ENCODE results near the gene ANKRD35.
"Not testable (repeated sequence)": the region's sequence is repeated elsewhere in the genome, so short reads cannot be mapped to it uniquely, and the experiment has no call there.

Gene ANKRD35

DNA sequence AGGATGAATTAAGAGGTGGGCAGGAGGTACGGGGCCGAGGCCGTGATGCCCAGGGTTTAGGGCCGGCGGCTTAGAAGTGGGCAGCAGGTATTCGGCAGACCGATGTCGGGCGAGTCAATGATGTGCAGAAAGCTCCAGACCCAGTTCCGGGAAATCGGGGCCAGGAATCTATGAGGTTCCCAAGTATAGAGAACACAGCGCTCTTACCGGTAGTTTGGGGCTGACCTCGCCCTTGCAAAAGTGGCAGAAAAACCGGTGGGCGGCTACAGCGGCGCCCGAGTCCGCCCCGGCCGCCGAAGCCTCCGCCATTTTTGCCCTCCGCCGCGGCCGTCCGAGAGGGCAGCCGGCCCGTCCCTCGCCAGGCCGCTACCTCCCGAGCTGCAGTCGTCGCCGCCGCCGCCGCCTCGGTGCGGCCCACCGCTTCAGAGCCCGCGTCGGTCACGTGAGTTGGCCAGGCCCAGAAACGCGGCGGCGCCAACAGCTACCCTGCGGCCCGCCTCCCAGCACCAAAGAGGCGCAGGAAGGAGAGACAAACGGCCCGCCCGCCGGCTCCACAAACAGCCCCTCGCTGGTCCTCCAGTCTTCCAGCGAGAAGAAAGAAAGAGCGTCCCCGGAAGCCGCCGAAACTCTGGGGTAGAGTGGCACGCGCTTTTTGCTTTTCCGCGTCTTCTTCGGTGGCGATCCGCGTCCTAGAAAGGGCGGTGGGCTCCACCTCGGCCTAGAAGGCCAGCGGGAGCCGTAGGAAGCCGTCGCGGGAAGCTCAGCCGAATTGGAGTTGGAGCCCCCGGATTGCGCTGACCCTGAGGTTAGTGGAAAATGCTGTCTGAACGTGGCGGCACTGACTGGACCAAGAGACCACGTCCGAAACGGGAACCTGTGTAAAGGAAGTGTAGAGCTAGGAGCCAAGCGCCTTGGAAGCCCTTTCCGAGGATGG lies 61.8 kb downstream of the ANKRD35 start, which contains the start of the genes POLR3C and RNF115:
TSS of gene POLR3C (plus strand) at position 636 of the 934 bp plus-strand sequence. CDS start 1,577 bp downstream, outside the sequence.
TSS of gene RNF115 (minus strand) at position 531 of the 934 bp plus-strand sequence. CDS start at position 309, 222 bp downstream.
- Mint-ChIP-seq H3K27ac (peak within 1 kb of the TSS; percentile 89), H3K36me3 (peaks cover 27% of the 10 kb centered on the region), H3K4me3 (peak within 1 kb of the TSS; percentile 95), H3K9me3 (no peaks in the 10 kb centered on the region), H3K27me3 (no peaks in the 10 kb centered on the region), H3K4me1 (peaks cover 14% of the 10 kb centered on the region)
- DNase-seq (ENCODE audit: low spot score in 2 of 2) (peak; percentile 70), ATAC-seq (ENCODE audit: low read depth) (peak; percentile 92)

DNA sequence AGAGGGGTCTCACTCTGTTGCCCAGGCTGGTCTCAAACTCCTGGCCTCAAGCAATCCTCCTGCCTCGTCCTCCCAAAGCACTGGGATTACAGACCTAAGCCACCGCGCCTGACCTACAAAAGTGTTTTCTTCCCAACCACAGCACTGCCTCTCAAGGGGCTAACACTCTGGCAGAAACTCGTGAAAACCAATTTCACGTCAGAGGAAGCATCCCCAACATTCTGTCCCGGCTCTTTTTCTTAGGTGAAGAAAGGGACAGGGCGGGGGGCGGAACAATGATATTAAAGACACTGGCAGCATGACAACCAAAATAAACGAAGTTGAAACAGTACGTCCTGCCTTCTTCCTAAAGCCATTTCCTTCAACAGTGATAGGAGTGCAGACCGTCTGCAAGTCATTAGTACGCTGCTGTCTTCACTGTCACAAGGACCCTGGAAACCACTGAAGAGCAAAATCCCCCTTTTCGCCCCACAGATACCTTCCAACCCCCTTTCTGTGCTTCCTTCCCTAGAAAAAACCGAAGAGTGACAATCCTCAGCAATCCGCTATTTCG lies 62.8 kb downstream of the ANKRD35 start:
- Mint-ChIP-seq H3K27ac (peak overlapping the region; percentile 89), H3K36me3 (peaks cover 18% of the 10 kb centered on the region)
- not testable (repeated sequence) for ATAC-seq (ENCODE audit: low read depth); H3K4me1 Mint-ChIP-seq; H3K27me3 Mint-ChIP-seq; H3K4me3 Mint-ChIP-seq; H3K9me3 Mint-ChIP-seq; DNase-seq (ENCODE audit: low spot score in 2 of 2)

DNA sequence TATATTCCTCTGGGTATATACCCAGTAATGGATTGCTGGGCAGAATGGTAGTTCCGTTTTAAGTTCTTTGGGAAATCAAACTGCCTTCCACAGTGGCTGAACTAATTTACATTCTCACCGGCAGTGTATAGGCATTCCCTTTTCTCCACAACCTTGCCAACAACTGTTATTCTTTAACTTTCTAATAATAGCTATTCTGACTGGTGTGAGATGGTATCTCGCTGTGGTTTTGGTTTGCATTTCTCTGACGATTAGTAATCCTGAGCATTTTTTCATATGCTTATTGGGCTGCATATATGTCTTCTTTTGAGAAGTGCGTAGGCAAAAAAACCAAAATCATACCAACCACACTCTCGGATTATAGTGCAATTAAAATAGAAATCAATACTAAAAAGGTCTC lies 67.6 kb downstream of the ANKRD35 start:
- H3K27me3 Mint-ChIP-seq; H3K27ac Mint-ChIP-seq; DNase-seq (ENCODE audit: low spot score in 2 of 2); H3K4me3 Mint-ChIP-seq; H3K36me3 Mint-ChIP-seq; H3K9me3 Mint-ChIP-seq; H3K4me1 Mint-ChIP-seq; ATAC-seq (ENCODE audit: low read depth): not testable (repeated sequence)
